Ascending aorta (tissue), 2 donors: ENCODE results near the gene PTPRG. TPM values are rescaled to one million over a fixed set of nuclear protein-coding genes. Genes with fewer than 3 reads are reported as not detected.

Source experiments
- DNase-seq, 2 donors: peaks; one replicate each; pipeline ENCODE4 v3.0.0-alpha.2; 2019; ENCODE audit warnings: low spot score in 2 of 2
- H3K27ac ChIP-seq, 2 donors: fragments of 200-600 bp; sonication (generic); one replicate each; pipeline ENCODE4 v1.5.1; 2016 to 2017; ENCODE audit warnings: mild to moderate bottlenecking in 1 of 2
- H3K27me3 ChIP-seq: fragments of 200-600 bp; sonication (generic); one replicate; pipeline ENCODE4 v1.5.1; 2017
- H3K36me3 ChIP-seq, 2 donors: fragments of 200-600 bp; sonication (generic); one replicate each; pipeline ENCODE4 v1.5.1; 2016
- H3K4me1 ChIP-seq, 2 donors: fragments of 200-600 bp; sonication (generic); one replicate each; pipeline ENCODE4 v1.5.1; 2016 to 2017; ENCODE audit warnings: mild to moderate bottlenecking in 1 of 2
- H3K4me3 ChIP-seq, 2 donors: fragments of 200-600 bp; sonication (generic); one replicate each; pipeline ENCODE4 v1.5.1; 2016 to 2017; ENCODE audit warnings: mild to moderate bottlenecking in 1 of 2
- H3K9me3 ChIP-seq, 2 donors: fragments of 200-600 bp; sonication (generic); one replicate each; pipeline ENCODE4 v1.5.1; 2016
- CTCF ChIP-seq, 3 experiments: fragments of 200-600 bp in 2 of 3; fragments of 450-650 bp in 1 of 3; sonication (generic) in 2 of 3; IDR thresholded peaks; one replicate each; pipeline ENCODE4 v1.5.1; 2016 to 2019; ENCODE audit warnings: antibody characterized with exemption in 3 of 3, mild to moderate bottlenecking in 1 of 3, moderate library complexity in 1 of 3
- intact Hi-C: fragments of 100-400 bp; cut with DNase I; formaldehyde crosslinking; loops from one replicate; pipeline ENCODE4 v1.15.1; 2023
- total RNA-seq: library from RNA; depleted of rRNA; stranded (reverse); fragments of >200 nt; gene quantifications from one replicate; pipeline ENCODE4 v1.1.0, GENCODE V29; 2016

The PTPRG gene
- total RNA-seq, 1 donor from 2014 or later, result 129 TPM

GRCh38 chr3:62287392-62287927 is 726.1 kb downstream of the PTPRG start:
- intact Hi-C loops, result no loop called here
- Histone ChIP-seq H3K4me3 (no peak overlapping the region), H3K36me3 (peaks cover 3 to 42% of the 10 kb centered on the region in 2 donors), H3K4me1 (no peaks in the 10 kb centered on the region), H3K27me3 (no peaks in the 10 kb centered on the region), H3K9me3 (no peaks in the 10 kb centered on the region), H3K27ac (no peak overlapping the region)
- no peak for DNase-seq
- no peak for TF ChIP-seq CTCF (IDR thresholded peaks at IDR 0.05)

- no peak for TF ChIP-seq CTCF (IDR thresholded peaks at IDR 0.05)
- DNase-seq, result no peak
- intact Hi-C loops, result no loop called here
These were observed 728.6 kb downstream of the PTPRG start for GRCh38 chr3:62289922-62290321.

GRCh38 chr3:62293051-62293780 is 731.8 kb downstream of the PTPRG start:
- no peak for DNase-seq
- TF ChIP-seq CTCF (IDR thresholded peaks at IDR 0.05), result no peak
- Histone ChIP-seq H3K27ac (no peak overlapping the region), H3K4me3 (no peak overlapping the region), H3K4me1 (no peaks in the 10 kb centered on the region), H3K36me3 (peaks cover 6 to 22% of the 10 kb centered on the region in 2 donors), H3K27me3 (no peaks in the 10 kb centered on the region), H3K9me3 (no peaks in the 10 kb centered on the region)
- intact Hi-C loops, result no loop called here

More at GRCh38 chr3:62289922-62290321, 728.6 kb downstream of the PTPRG start:
- Histone ChIP-seq H3K4me1 (no peaks in the 10 kb centered on the region), H3K9me3 (no peaks in the 10 kb centered on the region), H3K4me3 (no peak overlapping the region), H3K27me3 (no peaks in the 10 kb centered on the region), H3K36me3 (peaks cover 6 to 33% of the 10 kb centered on the region in 2 donors), H3K27ac (no peak overlapping the region)

GRCh38 chr3:62295571-62295970 is 734.2 kb downstream of the PTPRG start:
- no peak for TF ChIP-seq CTCF (IDR thresholded peaks at IDR 0.05)
- Histone ChIP-seq H3K4me3 (no peak overlapping the region), H3K27ac (no peak overlapping the region), H3K36me3 (peaks cover 6 to 19% of the 10 kb centered on the region in 2 donors), H3K9me3 (no peaks in the 10 kb centered on the region), H3K27me3 (no peaks in the 10 kb centered on the region), H3K4me1 (no peaks in the 10 kb centered on the region)
- DNase-seq, result no peak
- intact Hi-C loops, result no loop called here

- H3K4me3 ChIP-seq, result no peak overlapping the region
- no peak for DNase-seq
- TF ChIP-seq CTCF (IDR thresholded peaks at IDR 0.05), result no peak
These were observed 739.2 kb downstream of the PTPRG start for GRCh38 chr3:62300617-62301016.

More at GRCh38 chr3:62300617-62301016, 739.2 kb downstream of the PTPRG start:
- no peaks in the 10 kb centered on the region for H3K4me1 ChIP-seq
- peaks cover 0 to 14% of the 10 kb centered on the region in 2 donors for H3K9me3 ChIP-seq
- H3K36me3 ChIP-seq, result no peaks in the 10 kb centered on the region
- no peak overlapping the region for H3K27ac ChIP-seq
- H3K27me3 ChIP-seq, result no peaks in the 10 kb centered on the region
- intact Hi-C loops, result no loop called here
